HG03575 (cell line): ENCODE measurements around the gene RTP2.
"Not testable (repeated sequence)": the region's sequence is repeated elsewhere in the genome, so short reads cannot be mapped to it uniquely, and the experiment has no call there.

Source experiments
- ATAC-seq: cut with Tn5 transposase; IDR thresholded peaks from one replicate; pipeline ENCODE4 v1.9.1; 2021; ENCODE audit not compliant: unreplicated experiment, insufficient number of reproducible peaks, low FRiP score; ENCODE audit errors: extremely low read depth

RTP2 gene

GRCh38 chr3:187684444-187684843, 17.9 kb downstream of the RTP2 start:
- no peak for ATAC-seq

GRCh38 chr3:187681756-187682155, 20.6 kb downstream of the RTP2 start:
- not testable (repeated sequence) for ATAC-seq

- ATAC-seq, result no peak
Observed at GRCh38 chr3:187679638-187680396, 22.5 kb downstream of the RTP2 start.

GRCh38 chr3:187678726-187679268, 23.6 kb downstream of the RTP2 start:
- ATAC-seq, result no peak

- ATAC-seq, result no peak
Observed at GRCh38 chr3:187677604-187678003, 24.8 kb downstream of the RTP2 start.

GRCh38 chr3:187673012-187673411, 29.3 kb downstream of the RTP2 start:
- no peak for ATAC-seq

GRCh38 chr3:187669675-187670504, 32.5 kb downstream of the RTP2 start, which contains the start of gene SST:
Gene SST, minus strand, starts transcription at chr3:187670394. Its CDS starts 103 bp downstream, at chr3:187670291.
- ATAC-seq, result no peak

- ATAC-seq, result no peak
Observed at GRCh38 chr3:187667526-187667925, 34.8 kb downstream of the RTP2 start.

- ATAC-seq, result no peak
Observed at GRCh38 chr3:187665764-187666402, 36.5 kb downstream of the RTP2 start.

GRCh38 chr3:187665010-187665409, 37.3 kb downstream of the RTP2 start:
- ATAC-seq, result no peak

- no peak for ATAC-seq
Observed at GRCh38 chr3:187662848-187663409, 39.4 kb downstream of the RTP2 start.

- no peak for ATAC-seq
Observed at GRCh38 chr3:187661267-187661666, 41.1 kb downstream of the RTP2 start.

GRCh38 chr3:187651282-187651681, 51.1 kb downstream of the RTP2 start:
- ATAC-seq, result no peak
